HL-60 (cell line): ENCODE results near the gene OTUB1.

Source experiments
- GABPA ChIP-seq: IDR thresholded peaks from 2 replicates; pipeline ENCODE4 v1.6.1; 2012; ENCODE audit warnings: low read depth
- POLR2AphosphoS5 ChIP-seq: IDR thresholded peaks from 2 replicates; pipeline ENCODE4 v1.6.1; 2012; ENCODE audit warnings: low read depth
- SPI1 ChIP-seq: IDR thresholded peaks from 2 replicates; pipeline ENCODE4 v1.6.1; 2012; ENCODE audit warnings: low read depth, mild to moderate bottlenecking, borderline replicate concordance
- TF ChIP-seq, protein P1 (sequence below): IDR thresholded peaks from one replicate; pipeline ENCODE4 v1.5.1; 2011; ENCODE audit warnings: low read length, control low read depth, inconsistent platforms; ENCODE audit not compliant: insufficient read depth
- TF ChIP-seq, protein P2 (sequence below): IDR thresholded peaks from 2 replicates; pipeline ENCODE4 v1.6.1; 2012; ENCODE audit warnings: low read depth; ENCODE audit not compliant: insufficient replicate concordance

DNA sequence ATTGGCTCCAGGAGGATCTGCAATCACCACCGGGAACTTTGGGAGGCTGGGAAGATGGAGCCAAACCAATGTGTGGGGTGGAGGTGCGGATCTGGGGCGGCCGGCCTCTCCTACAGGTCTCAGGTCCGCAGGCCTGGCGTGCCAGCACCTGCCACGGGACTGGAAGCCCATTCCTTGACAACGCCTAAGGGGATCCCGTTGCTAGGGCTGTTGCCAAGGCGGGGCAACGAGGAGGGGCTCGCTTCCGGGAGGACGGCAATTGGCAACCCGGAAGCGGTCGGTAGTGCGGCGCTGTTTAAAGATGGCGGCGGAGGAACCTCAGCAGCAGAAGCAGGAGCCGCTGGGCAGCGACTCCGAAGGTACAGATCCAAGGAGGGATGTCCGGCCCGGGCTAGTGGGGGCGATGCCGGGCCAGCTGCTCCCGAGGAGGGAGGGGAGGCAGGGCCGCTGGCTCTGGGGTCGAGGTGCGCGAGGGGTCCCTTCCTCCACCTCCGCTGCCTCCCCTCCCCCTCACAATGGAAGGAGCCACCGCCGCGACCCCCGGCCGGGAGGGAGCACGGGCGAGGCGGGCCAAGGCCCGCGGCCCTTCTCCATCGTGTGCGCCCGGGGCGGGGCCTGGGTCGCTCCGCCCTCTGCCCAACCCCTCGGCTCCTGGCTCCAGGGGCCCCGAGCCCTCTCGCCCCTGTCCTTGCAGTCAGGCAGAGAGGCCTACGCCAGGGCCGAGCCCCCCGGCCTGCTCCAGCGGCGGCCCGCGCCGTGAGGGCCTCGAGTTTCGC lies at the start of gene OTUB1:
- TF ChIP-seq, protein P1, sequence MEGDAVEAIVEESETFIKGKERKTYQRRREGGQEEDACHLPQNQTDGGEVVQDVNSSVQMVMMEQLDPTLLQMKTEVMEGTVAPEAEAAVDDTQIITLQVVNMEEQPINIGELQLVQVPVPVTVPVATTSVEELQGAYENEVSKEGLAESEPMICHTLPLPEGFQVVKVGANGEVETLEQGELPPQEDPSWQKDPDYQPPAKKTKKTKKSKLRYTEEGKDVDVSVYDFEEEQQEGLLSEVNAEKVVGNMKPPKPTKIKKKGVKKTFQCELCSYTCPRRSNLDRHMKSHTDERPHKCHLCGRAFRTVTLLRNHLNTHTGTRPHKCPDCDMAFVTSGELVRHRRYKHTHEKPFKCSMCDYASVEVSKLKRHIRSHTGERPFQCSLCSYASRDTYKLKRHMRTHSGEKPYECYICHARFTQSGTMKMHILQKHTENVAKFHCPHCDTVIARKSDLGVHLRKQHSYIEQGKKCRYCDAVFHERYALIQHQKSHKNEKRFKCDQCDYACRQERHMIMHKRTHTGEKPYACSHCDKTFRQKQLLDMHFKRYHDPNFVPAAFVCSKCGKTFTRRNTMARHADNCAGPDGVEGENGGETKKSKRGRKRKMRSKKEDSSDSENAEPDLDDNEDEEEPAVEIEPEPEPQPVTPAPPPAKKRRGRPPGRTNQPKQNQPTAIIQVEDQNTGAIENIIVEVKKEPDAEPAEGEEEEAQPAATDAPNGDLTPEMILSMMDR = no peak
- peak; percentile 71 for TF ChIP-seq POLR2AphosphoS5
- TF ChIP-seq, protein P2, sequence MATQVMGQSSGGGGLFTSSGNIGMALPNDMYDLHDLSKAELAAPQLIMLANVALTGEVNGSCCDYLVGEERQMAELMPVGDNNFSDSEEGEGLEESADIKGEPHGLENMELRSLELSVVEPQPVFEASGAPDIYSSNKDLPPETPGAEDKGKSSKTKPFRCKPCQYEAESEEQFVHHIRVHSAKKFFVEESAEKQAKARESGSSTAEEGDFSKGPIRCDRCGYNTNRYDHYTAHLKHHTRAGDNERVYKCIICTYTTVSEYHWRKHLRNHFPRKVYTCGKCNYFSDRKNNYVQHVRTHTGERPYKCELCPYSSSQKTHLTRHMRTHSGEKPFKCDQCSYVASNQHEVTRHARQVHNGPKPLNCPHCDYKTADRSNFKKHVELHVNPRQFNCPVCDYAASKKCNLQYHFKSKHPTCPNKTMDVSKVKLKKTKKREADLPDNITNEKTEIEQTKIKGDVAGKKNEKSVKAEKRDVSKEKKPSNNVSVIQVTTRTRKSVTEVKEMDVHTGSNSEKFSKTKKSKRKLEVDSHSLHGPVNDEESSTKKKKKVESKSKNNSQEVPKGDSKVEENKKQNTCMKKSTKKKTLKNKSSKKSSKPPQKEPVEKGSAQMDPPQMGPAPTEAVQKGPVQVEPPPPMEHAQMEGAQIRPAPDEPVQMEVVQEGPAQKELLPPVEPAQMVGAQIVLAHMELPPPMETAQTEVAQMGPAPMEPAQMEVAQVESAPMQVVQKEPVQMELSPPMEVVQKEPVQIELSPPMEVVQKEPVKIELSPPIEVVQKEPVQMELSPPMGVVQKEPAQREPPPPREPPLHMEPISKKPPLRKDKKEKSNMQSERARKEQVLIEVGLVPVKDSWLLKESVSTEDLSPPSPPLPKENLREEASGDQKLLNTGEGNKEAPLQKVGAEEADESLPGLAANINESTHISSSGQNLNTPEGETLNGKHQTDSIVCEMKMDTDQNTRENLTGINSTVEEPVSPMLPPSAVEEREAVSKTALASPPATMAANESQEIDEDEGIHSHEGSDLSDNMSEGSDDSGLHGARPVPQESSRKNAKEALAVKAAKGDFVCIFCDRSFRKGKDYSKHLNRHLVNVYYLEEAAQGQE = peak; percentile 69
- no peak for TF ChIP-seq SPI1
- TF ChIP-seq GABPA = peak; percentile 78
